Measurements from ENCODE around the gene CDRT4. TPM values are rescaled to one million over a fixed set of nuclear protein-coding genes. Genes with fewer than 3 reads are reported as not detected.
A peak's percentile ranks its signal among the peaks of the same experiment; 100 is the strongest.
"Not testable (repeated sequence)": the region's sequence is repeated elsewhere in the genome, so short reads cannot be mapped to it uniquely, and the experiment has no call there.

The CDRT4 gene
- total RNA-seq, 1 donor = 2.9 TPM

DNA sequence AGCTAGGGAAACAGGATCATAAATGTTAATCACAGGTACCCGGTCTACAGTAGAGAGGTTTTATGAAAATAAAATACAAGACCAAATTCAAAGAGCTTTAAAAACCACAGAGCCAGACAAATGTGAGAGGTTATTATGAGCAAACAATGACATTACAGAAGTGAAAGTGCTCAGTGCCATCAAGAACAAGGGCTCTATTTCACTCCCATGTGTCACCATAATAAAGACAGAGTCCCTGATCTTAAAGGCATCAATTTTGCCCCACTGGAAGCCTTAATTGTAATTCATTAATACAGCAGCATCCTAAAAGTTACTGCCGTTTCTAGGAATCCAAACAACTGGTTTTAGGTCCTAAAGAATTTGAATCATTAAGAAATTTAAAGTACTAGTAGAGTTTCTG, 43.7 kb upstream of the CDRT4 start:
- TF ChIP-seq CTCF (IDR thresholded peaks at IDR 0.05; ENCODE audit: insufficient read depth, low read length) = no peak
- DNase-seq (ENCODE audit: low read depth) = no peak

GRCh38 chr17:15510361-15510760, 42.9 kb upstream of the CDRT4 start:
- H3K4me3 ChIP-seq (ENCODE audit: low read depth, low read length) = no peak overlapping the region
- no peak for TF ChIP-seq CTCF (IDR thresholded peaks at IDR 0.05; ENCODE audit: insufficient read depth, low read length)
- peak; percentile 67 for DNase-seq (ENCODE audit: low read depth)

More for the DNA sequence above, 43.7 kb upstream of the CDRT4 start:
- no peak overlapping the region for H3K4me3 ChIP-seq (ENCODE audit: low read depth, low read length)

- TF ChIP-seq CTCF (IDR thresholded peaks at IDR 0.05; ENCODE audit: insufficient read depth, low read length) = no peak
- H3K4me3 ChIP-seq (ENCODE audit: low read depth, low read length) = no peak overlapping the region
- DNase-seq (ENCODE audit: low read depth) = no peak
These were observed 41.7 kb upstream of the CDRT4 start for GRCh38 chr17:15509095-15509494.

DNA sequence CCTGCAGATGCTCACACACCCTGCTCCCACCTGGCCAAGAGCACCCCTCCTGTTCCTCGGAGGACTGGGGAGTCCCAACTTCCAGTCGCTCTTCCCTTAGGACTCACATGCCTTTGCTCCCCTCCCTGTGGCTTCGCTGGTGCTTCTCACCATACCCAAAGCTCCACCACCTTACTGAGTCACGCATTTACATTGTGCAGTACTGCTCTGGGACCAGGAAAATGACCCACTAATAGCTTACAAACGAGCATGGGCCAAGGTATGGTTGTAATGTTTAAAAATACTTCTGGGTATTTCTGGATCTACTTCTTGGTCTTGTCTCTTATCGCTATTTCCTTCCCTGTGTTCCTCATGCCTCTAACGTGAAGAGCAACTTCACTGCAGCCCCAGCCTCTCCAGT, 41.0 kb upstream of the CDRT4 start:
- DNase-seq (ENCODE audit: low read depth) = no peak
- no peak overlapping the region for H3K4me3 ChIP-seq (ENCODE audit: low read depth, low read length)
- TF ChIP-seq CTCF (IDR thresholded peaks at IDR 0.05; ENCODE audit: insufficient read depth, low read length) = no peak

DNA sequence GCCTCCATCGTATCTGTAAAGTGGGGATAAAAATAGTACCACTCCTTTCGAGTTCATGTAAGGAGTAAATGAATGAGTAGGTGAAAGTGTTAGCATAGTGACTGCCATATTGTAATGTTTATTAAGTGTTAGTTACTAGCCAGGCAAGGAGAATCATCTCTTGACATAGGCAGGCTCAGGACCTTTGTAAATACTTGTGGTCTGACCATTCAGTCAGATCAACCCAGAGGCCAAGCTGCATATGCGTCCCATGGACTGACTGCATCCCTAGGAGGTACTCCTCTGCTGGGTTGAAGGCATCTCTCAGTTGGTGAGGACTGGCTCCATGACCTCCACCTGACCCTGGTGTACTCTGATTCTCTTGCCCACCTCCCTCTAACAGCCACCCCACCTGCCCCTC, 40.5 kb upstream of the CDRT4 start:
- H3K4me3 ChIP-seq (ENCODE audit: low read depth, low read length) = no peak overlapping the region
- no peak for DNase-seq (ENCODE audit: low read depth)
- TF ChIP-seq CTCF (IDR thresholded peaks at IDR 0.05; ENCODE audit: insufficient read depth, low read length) = no peak

- TF ChIP-seq CTCF (IDR thresholded peaks at IDR 0.05; ENCODE audit: insufficient read depth, low read length) = no peak
- no peak for DNase-seq (ENCODE audit: low read depth)
- no peak overlapping the region for H3K4me3 ChIP-seq (ENCODE audit: low read depth, low read length)
These were observed 39.6 kb upstream of the CDRT4 start for GRCh38 chr17:15507001-15507400.

DNA sequence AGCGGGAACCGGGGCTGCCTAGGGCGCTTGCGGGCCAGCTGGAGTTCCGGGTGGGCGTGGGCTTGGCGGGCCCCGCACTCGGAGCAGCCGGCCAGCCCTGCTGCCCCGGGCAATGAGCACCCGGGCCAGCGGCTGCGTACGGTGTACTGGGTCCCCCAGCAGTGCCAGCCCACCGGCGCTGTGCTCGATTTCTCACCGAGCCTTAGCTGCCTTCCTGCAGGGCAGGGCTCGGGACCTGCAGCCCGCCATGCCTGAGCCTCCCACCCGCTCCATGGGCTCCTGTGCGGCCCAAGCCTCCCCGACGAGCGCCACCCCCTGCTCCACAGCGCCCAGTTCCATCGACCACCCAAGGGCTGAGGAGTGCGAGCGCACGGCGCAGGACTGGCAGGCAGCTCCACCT, 38.3 kb upstream of the CDRT4 start:
- DNase-seq (ENCODE audit: low read depth); H3K4me3 ChIP-seq (ENCODE audit: low read depth, low read length): not testable (repeated sequence)
